ENCODE data around the gene ABL2. TPM values are rescaled to one million over a fixed set of nuclear protein-coding genes. Genes with fewer than 3 reads are reported as not detected.
A peak's percentile ranks its signal among the peaks of the same experiment; 100 is the strongest.

Gene ABL2
- polyA plus RNA-seq, 4 donors = 8.8 to 12.9 (median 10.5) TPM

GRCh38 chr1:179103999-179104398 lies 125.5 kb downstream of the ABL2 start:
- no peak for DNase-seq (ENCODE audit: low read depth in 4 of 4, low spot score in 2 of 4)

GRCh38 chr1:179101566-179101965 lies 127.9 kb downstream of the ABL2 start:
- DNase-seq (ENCODE audit: low read depth in 4 of 4, low spot score in 2 of 4) = no peak

DNA sequence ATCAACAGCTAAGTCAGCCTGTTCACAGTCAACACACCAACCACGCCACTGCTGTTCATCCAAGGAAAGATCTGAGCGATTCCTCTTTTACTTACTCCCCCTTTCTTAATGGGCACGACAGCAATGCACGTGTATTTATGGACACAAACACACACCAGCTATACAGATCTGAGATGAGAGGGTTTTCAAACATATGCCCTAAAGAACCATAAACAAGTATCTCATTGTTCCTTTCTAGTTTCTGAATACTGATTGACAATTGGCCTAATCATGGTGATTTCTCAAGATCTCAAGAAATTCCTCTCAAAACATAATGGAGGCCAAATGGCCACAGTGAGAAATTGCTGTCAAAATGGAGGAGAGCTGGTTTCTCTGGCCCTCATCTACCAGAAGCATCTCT lies 129.6 kb downstream of the ABL2 start:
- DNase-seq (ENCODE audit: low read depth in 4 of 4, low spot score in 2 of 4) = no peak

GRCh38 chr1:179095924-179096323 lies 133.6 kb downstream of the ABL2 start:
- no peak for DNase-seq (ENCODE audit: low read depth in 4 of 4, low spot score in 2 of 4)

- DNase-seq (ENCODE audit: low read depth in 4 of 4, low spot score in 2 of 4) = no peak
Measured at GRCh38 chr1:179095377-179095776, 134.1 kb downstream of the ABL2 start.

DNA sequence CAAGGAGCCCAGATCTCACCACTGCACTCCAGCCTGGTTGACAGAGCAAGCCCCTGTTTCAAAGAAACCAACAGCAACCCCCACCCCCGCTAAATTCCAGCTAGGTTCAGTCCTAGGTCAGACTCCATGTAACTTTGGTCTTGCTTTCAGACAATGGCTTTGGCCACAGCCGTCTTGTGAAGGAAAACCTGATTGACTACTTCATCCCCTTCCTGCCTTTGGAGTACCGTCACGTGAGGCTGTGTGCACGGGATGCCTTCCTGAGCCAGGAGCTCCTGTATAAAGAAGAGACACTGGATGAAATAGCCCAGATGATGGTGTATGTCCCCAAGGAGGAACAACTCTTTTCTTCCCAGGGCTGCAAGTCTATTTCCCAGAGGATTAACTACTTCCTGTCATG lies 134.7 kb downstream of the ABL2 start:
- DNase-seq (ENCODE audit: low read depth in 4 of 4, low spot score in 2 of 4) = no peak

- no peak for DNase-seq (ENCODE audit: low read depth in 4 of 4, low spot score in 2 of 4)
Measured at GRCh38 chr1:179092896-179093461, 136.5 kb downstream of the ABL2 start.

DNA sequence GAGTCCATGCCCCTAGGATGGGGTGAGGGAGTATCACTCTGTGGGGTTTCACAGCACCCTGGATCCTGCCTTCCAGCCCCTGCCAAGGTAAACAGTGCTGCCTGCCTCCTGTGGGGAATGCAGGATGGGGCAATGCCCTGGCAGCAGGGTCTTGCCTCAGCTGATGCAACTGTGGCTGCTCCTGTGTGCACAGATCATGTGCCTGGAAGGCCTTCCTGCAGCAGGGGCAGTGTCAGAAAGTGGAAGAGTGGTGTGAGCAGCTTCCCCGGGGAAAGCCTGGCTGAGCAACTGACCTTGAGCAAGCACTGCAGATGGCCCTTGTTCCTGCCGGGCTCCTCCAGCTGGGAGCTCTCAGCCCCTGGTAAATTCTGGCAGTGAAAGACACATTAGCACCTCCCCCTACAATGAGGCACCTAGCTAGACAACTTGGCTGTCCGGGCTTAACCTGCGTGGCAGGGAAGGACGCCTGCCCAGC lies 137.7 kb downstream of the ABL2 start:
- DNase-seq (ENCODE audit: low read depth in 4 of 4, low spot score in 2 of 4) = no peak

- DNase-seq (ENCODE audit: low read depth in 4 of 4, low spot score in 2 of 4) = no peak
Measured at GRCh38 chr1:179090923-179091322, 138.6 kb downstream of the ABL2 start.

DNA sequence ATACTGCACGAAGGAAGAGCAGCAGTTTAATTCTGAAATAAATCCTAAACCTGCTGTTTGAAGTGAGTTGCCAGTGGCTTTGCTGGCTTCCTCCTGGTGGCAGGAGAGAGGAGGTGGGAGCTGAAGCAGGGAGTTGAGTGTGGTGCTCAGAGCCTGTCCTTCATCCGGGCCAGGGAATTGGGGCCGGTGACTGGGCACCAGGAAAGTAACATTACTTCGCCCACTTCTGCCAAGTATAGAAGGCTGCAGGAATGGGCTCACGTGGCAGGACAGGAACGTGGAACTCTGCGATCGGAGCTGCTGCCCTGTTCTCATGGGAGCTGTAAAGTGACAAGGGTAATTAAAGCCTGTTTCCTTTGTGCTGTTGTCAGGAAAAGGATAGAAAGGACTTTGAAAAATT lies 139.0 kb downstream of the ABL2 start:
- DNase-seq (ENCODE audit: low read depth in 4 of 4, low spot score in 2 of 4) = no peak

DNA sequence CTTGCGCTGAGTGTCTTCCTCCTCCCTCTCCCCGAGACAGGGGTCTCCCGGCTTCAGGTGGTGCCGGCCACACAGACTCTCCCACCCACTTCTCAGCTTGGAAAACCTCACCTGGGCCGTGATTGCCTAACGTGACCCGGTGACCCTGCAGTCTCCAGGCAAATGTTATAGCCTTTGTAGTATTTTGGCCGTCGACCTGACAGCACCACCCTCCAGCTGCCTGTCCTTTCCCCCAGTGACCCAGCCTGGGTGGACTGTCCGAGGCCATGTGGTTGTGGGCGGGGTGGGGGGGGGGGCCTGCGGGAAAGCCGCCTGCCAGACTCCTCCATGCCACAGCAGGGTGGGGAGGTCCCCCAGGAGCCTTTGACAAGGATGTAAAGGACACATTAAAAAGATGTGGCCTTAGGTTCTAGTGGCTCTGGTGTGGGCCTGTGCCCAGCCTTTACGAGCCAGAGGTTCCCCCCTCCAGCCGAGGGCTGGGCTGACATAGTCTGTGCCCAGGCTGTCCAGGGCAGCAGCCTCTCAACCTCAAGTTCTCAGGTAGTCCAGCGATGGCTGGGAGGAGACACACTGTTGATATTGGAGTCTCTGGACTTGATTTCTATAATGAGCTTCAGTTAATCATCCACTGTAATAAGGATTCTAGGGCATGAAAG lies 139.5 kb downstream of the ABL2 start:
- no peak for DNase-seq (ENCODE audit: low read depth in 4 of 4, low spot score in 2 of 4)

- no peak for DNase-seq (ENCODE audit: low read depth in 4 of 4, low spot score in 2 of 4)
Measured at GRCh38 chr1:179087665-179088064, 141.8 kb downstream of the ABL2 start.

DNA sequence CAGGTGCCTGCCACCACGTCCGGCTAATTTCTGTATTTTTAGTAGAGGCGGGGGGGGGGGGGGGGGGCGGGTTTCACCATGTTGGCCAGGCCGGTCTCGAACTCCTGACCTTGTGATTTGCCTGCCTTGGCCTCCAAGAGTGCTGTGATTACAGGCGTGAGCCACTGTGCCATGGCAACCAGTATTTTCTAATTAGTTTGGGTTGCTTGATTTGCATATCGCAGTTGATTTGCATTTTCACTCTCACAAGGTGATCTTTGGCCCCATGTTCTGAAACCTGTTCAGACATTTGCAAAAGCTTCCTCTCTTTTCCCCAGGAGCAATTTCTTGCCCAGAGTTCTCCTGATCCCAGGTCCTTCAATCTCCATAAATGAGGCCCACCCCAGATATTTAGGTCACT lies 145.9 kb downstream of the ABL2 start:
- DNase-seq (ENCODE audit: low read depth in 4 of 4, low spot score in 2 of 4) = no peak

- DNase-seq (ENCODE audit: low read depth in 4 of 4, low spot score in 2 of 4) = no peak
Measured at GRCh38 chr1:179082999-179083335, 146.5 kb downstream of the ABL2 start.

GRCh38 chr1:179082333-179082998 lies 147.0 kb downstream of the ABL2 start:
- DNase-seq (ENCODE audit: low read depth in 4 of 4, low spot score in 2 of 4) = no peak

DNA sequence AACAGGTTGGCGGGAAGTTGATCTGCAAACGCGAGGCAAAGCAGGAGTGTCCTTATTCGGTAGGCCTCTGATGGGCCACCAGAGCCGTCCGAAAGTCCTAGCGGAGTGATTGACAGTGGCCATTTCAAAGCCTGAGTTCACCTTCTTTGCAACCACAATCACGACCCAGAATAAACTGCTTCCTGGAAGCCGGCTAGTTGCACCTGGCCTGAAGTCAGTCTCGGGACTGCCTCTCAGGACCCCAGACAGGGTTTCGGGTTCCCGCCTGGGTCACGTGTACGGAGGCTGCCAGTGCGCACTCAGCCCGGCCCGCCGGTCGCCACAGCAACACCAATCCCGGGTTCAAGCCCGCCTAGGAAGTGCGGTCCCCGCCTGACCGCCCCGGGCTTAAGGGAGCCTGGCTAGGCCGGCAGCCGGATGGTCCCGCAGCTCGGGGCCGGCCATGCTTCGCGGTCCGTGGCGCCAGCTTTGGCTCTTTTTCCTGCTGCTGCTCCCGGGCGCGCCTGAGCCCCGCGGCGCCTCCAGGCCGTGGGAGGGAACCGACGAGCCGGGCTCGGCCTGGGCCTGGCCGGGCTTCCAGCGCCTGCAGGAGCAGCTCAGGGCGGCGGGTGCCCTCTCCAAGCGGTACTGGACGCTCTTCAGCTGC lies 147.7 kb downstream of the ABL2 start, which contains the start of gene TOR3A:
TSS of gene TOR3A (plus strand) at position 384 of the 646 bp plus-strand sequence. CDS start at position 443, 59 bp downstream.
- peak; percentile 68 to 89 (median 76) for DNase-seq (ENCODE audit: low read depth in 4 of 4, low spot score in 2 of 4)

DNA sequence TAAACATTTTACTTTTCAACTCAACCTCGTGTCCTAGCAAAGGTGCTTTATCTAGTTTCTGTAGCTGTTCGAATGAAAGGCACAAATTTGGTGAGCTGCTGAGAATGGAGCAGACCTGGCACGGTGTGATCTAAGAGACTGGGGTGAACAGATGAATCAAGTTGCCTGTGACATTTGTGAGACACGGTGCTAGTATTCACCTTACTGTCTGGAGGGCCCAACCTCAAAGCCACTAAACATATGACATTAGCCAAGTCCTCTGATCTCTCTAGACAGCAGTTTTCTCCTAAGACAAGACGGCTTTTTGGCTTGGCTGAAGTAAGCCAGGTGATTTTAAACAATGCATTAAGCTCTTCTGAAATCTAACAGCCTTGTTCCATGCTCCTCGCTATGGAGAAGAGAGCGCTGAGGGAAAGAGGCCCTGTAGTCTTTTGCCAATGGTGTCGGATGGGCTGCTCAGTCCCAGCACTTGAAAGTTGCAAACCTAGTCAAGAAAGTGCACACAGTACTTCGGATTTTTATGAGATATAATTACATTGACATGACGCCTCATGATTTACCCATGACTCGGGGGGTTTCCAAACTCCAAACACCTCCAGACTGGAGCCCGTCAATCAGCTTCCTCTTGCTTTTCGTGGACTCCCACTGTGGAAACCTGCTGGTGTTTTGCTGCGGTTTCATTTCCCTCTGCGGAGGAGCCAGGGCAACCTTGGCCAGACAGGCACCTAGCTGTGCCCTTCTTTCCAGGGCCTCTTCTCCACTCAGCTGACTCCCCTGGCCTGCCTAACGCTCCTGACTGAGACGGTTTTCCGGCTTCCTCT lies 148.4 kb downstream of the ABL2 start:
- DNase-seq (ENCODE audit: low read depth in 4 of 4, low spot score in 2 of 4) = no peak

DNA sequence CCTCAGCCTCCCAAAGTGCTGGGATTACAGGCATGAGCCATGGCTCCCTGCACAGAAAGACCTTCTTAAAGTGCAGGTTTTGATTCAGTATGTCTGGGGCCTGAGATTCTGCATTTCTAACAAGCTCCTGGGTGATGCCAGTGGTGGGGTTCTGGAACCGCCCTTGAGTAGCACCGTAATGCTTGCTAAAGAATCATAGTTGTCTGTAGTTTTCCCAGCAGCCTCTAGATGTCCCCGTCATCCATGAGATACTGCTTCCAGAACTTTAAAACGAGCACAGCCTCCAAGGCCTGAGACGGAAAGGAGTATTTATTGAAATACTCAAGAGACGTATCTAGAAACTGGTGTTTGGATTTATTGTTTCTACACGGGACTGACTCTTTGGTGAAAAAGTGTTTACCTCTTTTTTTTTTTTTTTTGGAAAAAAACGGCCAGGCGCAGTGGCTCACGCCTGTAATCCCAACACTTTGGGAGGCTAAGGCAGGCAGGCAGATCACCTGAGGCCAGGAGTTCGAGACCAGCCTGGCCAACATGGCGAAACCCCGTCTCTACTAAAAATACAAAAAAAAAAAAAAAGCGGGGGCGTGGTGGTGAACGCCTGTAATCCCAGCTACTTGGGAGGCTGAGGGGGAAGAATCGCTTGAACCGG lies 150.2 kb downstream of the ABL2 start:
- DNase-seq (ENCODE audit: low read depth in 4 of 4, low spot score in 2 of 4) = peak in 2 of 4 donors; percentile 26 to 71

DNA sequence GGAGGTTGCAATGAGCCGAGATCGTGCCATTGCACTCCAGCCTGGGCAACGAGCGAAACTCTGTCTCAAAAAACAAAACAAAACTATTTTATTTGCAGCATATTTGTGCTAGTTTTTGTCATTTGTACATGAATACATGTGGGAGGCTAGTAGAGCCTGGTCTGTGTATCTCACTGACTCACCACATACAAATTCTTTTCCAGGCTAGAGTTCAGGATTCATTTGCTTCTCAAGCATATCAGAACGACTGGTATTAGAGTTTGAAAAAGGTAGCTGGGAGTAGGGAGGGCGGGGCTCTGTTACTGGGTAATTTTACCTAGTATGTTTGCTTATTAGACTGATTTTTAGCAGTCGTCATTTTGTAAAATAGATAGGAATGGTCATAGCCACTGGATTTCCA lies 152.1 kb downstream of the ABL2 start:
- DNase-seq (ENCODE audit: low read depth in 4 of 4, low spot score in 2 of 4) = no peak

- DNase-seq (ENCODE audit: low read depth in 4 of 4, low spot score in 2 of 4) = peak in 1 of 4 donors; percentile 23
Measured at GRCh38 chr1:179066471-179066870, 163.0 kb downstream of the ABL2 start.

All from left renal cortex interstitium (tissue), 4 donors.